Measurements from ENCODE around the gene PTPN12.
"Not testable (repeated sequence)": the region's sequence is repeated elsewhere in the genome, so short reads cannot be mapped to it uniquely, and the experiment has no call there.

Gene PTPN12

DNA sequence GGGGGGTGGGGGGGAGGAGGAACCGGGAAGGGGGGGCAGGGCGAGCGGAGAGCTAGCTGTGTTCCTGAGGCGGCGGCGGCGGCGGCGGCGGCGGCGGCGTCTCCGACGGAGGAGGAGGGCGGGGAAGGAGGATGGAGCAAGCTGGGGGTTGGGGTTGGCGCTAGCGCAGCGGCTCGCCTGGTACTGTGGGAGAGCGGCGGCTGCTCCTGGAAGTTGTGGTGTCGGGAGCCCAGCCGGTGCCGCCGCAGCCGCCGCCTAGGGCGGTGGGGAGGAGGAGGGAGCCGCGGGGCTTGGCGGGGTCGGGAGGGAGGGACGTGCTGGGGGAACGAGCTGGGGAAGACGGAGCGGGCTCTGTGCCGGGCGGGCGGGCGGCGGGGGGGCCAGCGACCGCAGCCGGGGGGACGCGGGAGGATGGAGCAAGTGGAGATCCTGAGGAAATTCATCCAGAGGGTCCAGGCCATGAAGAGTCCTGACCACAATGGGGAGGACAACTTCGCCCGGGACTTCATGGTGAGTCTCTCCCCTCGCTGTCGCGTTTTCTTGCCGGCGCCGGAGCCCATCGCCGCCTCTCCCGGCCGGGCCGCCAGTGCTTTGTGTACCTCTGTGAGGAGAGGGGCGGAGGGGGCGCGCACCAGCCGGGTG lies at the start of gene PTPN12:
Gene PTPN12, plus strand, starts transcription at position 160 of the 642 bp plus-strand sequence. Its CDS starts 252 bp downstream, at position 412.
- peak; percentile 37 for DNase-seq (ENCODE audit: low read depth in 2 of 2)

DNA sequence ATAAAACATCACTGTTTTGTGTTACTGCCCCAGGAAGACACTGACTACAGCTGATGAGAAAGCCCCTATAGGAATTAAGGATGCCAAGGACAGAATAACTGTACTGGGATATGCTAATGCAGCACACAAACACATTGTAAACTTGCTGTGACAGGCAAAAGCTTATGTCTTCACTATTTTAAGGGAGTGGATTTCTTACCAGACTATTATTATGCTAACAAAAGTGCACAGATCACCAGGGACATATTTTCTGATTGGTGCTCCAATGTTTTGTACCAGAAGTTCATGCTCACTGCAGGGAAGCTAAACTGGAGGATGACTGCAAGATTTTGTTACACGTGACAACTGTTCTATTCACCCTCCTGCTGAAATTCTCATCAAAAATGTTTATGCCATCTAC lies 48.1 kb upstream of the PTPN12 start:
- DNase-seq (ENCODE audit: low read depth in 2 of 2): no peak

DNA sequence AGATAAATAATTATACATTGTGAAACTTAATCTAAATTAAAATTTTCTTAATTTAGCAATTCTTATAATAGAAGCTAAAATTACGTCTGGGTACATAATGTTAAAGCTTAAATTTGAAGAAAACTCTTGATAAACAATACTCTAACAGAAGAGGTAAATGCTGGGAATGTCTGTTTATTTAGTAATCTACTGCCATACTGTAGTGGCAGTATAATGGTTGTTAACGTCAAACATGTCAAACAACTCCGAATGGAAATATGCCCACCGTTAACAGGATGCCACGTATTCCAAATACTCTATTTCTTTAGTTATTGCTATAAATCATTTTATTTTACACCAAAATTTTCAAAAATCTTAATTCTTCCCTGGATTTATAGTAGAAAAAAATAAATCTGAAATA lies 40.0 kb upstream of the PTPN12 start:
- DNase-seq (ENCODE audit: low read depth in 2 of 2): no peak

DNA sequence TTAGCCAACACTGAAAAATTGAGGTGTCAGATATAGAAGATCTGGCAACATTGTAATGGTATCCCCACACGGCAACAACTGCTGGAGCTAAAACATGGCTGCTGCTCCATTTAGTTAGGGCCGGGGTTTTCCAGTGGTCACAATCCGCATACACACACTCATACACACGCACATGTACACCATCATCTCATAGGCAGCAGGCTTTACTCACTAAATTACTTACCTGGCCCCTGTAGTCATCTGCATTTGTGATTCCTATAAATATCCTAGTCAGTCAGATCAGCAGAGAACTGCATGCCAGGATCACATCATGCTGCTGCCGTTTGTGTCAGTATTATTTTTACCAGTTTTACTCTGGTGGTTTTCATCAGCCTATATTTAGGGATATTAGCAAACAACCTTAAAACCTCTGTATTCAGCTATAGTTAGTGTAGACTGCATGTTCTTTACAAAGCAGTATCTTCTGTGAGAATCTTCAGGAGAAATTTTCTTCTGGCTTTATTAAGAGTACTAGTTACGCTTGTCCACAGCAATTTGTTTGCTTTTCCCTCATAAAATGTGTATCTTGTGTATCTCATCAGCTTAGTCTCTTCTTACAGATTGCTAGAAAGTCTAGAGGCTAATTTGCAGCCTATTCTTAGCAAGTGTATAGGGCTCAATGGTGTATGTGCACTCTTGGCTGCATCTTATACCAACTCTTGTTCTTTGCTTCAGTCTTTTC lies 38.3 kb upstream of the PTPN12 start:
- no peak for DNase-seq (ENCODE audit: low read depth in 2 of 2)

DNA sequence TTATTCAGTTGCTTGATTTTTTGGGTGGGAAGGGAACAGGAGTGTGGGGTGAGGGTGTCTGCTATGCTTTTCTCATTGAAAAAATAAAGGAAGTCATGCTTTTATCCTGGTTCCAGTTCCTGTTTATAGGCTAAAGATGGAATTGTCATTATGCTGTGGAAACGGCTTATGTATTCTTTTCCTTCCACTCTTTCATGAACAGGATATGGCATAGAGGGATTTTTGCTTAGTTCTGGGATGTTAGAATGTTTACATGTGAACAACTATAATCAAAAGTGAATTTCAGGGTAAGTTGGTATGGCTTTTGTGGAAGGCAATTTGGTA lies 35.9 kb upstream of the PTPN12 start:
- DNase-seq (ENCODE audit: low read depth in 2 of 2): no peak

DNA sequence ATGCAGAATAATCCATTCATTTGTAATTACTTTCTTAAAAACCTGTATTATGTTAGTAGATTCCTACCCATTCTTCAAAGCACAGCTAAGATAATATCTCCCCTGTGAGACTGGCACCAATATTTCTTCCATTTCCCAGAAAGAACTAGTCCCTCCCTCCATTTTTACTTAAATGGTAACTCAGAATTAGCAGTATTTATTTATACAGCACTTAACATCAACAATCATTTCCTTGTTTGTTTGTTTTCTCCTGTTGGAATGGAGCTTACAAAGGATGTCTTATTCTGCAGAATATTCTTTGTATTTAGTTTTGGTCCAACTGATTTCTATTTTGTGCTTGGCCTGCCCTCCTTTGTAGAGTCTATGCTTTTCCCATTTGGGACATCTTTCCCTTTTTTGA lies 32.1 kb upstream of the PTPN12 start:
- DNase-seq (ENCODE audit: low read depth in 2 of 2): no peak

DNA sequence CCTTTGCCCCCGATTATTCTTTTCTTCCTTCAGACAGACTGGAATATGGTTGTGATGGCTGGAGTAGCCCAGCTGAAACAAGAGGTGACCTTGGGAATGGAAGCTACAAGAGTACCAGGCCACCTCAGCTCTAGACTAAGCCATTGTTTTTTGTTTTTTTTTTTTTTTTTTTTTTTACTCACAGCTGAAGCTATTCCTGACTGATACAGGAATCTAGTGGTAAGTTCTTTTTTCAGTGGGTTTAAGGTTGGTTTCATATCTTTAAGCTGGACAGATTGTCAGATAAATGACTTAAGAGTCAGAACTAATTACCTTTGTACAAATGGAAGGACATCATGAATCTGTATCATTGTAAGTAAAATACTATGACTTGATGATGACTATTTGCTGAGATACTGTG lies 30.2 kb upstream of the PTPN12 start:
- no peak for DNase-seq (ENCODE audit: low read depth in 2 of 2)

DNA sequence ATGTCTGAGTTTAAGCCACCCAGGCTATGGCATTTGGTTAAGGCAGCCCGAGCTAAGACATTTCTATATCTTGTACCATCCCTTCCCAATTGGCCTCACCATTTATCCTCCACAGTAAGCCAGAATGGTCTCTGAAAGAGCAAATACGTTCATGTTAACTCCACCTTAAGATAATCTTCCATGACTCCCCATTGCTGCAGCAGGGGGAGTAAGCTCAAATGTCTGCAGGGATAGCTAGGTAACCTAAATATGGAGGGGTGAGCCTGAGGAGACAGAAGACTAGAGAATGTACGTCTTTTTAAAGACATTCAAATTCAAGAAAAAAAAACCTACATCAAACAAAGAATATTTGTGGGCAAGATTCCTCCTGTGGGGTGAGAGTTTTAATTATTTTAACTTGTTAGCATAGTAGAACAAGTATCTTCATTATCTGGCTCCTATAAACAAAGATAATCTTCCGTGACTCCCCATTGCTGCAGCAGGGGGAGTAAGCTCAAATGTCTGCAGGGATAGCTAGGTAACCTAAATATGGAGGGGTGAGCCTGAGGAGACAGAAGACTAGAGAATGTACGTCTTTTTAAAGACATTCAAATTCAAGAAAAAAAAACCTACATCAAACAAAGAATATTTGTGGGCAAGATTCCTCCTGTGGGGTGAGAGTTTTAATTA lies 24.0 kb upstream of the PTPN12 start:
- DNase-seq (ENCODE audit: low read depth in 2 of 2): not testable (repeated sequence)

DNA sequence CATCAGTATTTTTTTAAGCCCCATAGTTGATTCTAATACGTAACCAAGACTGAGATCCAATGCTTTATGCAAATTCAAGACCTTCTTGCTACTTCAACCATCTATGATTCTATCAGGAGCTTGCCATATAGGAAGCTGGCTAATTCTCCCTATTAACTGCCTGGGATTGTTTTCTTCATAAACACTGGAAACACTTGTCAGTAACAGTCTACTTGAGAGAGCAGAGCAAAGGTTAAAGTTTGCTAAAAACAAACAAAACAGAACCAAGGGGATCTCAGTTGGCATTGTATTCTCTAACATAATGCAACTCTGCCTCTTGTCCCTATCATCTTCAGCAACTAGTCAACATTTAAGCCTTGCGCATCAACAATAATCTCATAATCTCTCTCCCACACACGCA lies 21.0 kb upstream of the PTPN12 start:
- no peak for DNase-seq (ENCODE audit: low read depth in 2 of 2)

DNA sequence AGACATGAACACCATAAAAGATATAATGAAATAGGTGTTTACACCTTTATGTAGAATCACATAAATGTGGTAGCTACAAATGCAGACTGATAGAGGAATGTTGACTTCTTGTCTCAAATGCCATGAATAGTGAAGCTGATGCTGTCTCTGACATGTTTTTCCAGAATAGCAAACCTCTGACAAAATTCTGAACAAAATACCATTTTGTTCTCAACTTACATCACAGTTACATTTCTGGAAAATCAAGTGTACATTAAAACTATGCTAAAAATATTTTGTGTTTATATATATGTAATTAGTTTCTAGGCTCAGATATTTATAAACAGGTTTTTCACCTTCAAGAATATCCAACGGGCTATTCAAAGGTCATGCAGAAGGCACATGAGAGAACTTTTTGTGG lies 16.8 kb upstream of the PTPN12 start:
- no peak for DNase-seq (ENCODE audit: low read depth in 2 of 2)

DNA sequence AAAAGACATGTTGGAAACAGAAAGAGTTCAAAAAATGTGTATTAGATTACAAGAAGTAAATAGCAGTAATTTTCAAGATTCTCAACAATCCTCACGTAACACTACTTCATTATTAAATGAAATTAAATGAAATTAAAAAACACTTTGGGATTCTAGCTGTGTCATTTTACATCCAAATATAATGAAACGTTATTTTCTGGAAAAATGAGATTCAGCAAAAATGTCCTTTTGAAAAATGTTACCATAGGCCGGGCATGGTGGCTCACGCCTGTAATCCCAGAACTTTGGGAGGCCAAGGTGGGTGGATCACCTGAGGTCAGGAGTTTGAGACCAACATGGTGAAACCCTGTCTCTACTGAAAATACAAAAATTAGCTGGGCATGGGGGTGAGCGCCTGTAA lies 15.6 kb upstream of the PTPN12 start:
- not testable (repeated sequence) for DNase-seq (ENCODE audit: low read depth in 2 of 2)

DNA sequence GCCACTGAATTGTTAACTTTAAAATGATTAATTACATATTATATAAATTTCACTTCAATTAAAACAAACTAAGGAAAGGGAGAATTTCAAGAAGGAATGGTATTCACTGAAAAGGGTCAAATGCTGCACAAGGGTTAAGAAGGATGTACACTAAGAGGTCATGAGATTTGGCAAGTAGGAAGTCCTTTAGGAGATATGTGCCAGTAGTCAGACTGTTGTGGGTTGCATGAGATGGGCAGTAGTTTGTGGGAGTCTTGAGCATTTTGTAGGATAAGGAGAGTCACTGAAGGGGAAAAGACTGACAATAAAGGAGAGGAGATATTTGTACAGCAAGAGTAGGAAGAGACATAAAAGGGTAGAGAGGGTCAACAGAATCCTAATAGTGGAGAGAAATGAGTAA lies 12.4 kb upstream of the PTPN12 start:
- DNase-seq (ENCODE audit: low read depth in 2 of 2): no peak

DNA sequence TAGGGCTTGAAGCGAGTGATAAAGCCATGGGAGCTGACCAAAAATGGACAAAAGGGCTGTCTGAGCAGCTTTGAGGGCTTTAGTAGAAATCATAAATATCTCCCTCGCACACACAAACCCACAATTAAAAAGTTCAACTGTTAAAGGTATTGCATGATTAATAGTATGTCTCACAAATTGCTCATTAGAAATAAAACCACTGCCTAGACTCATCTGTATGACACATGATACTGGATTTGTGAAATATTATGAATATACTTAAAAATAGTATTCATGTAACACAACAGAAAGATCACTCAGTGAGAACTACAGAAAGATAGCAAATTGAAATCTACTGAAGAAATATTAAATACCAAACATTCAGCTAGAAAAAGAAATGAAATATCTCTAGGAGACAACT lies 11.9 kb upstream of the PTPN12 start:
- no peak for DNase-seq (ENCODE audit: low read depth in 2 of 2)

DNA sequence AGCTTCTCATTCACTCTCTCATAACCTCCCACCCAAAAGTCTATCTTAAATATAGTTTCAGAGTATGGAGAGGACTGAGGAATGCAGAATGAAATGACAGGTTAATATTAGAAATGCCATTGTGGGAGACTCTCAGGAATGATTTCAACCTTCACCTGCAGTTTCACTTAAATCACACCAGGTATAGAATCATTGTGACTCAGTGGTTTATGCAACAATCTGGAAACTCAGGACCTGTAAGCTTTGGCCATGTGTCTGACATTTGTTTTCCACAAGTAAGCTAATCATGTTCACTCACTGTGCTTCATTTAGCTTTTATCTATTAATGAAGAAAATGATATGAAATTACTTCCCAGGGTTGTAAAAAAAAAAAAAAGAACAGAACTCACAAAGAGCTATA lies 8.7 kb upstream of the PTPN12 start:
- no peak for DNase-seq (ENCODE audit: low read depth in 2 of 2)

DNA sequence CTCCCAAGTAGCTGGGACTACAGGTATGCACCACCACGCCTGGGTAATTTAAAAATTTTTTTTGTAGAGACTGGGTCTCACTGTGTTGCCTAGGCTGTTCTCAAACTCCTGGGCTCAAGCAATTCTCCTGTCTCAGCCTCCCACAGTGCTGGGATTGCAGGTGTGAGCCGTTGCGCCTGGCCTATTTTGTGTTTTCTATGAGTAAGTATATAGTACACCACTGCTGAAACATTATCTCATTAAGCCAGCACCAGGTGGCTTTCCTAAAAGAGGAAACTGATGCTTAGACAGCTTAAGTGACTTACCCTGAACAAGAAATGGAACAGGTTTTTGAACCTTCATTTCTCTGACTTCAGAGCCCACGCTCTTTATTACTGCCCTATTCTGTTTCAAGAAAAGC lies 7.8 kb upstream of the PTPN12 start:
- no peak for DNase-seq (ENCODE audit: low read depth in 2 of 2)

DNA sequence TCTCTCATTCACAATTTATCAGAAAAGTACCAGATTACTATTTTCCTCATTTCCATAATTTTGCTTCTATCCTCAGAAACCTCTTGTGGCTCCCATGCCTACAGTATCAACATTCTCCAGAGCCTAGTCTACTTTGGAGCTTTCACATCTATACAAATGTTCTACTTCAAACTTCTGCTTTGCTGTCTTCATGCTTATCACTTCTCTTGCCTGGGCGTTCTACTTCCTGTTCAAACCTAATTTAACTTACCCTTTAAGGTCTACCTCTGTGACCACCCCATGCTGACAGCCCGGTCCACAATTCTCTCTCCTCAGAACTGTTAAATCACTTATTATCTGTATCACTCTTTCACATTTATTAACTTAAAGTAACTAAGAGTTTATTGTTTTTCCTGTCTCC lies 6.1 kb upstream of the PTPN12 start:
- no peak for DNase-seq (ENCODE audit: low read depth in 2 of 2)

DNA sequence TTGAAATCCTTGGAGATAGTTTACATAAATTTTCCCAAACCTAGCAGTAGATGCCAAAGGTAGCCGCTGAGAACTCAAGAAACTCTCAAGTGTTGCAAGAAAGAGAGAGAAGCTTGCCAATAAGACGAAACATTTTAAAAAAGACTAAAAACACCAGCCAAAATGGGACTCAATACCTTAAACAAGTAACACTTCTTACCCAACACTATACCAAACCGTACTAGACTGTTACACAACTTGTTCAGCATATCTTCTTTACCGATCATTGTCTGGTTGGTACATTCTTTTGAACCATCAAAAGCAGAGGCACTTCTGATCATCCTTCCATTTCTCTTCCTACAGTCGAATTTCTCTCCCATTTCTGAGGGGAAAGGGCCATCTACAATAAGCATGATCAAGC lies 4.8 kb upstream of the PTPN12 start:
- no peak for DNase-seq (ENCODE audit: low read depth in 2 of 2)

DNA sequence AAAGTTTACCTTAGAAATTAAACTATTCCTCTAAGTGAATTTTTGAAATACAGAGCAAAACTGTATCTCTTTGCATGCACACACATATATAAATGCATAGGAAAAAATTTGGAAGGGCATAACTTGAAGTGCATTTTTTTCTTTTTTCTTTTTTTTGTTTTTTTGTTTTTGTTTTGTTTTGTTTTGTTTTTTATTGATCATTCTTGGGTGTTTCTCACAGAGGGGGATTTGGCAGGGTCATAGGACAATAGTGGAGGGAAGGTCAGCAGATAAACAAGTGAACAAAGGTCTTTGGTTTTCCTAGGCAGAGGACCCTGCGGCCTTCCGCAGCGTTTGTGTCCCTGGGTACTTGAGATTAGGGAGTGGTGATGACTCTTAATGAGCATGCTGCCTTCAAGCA lies 4.4 kb upstream of the PTPN12 start:
- DNase-seq (ENCODE audit: low read depth in 2 of 2): not testable (repeated sequence)

DNA sequence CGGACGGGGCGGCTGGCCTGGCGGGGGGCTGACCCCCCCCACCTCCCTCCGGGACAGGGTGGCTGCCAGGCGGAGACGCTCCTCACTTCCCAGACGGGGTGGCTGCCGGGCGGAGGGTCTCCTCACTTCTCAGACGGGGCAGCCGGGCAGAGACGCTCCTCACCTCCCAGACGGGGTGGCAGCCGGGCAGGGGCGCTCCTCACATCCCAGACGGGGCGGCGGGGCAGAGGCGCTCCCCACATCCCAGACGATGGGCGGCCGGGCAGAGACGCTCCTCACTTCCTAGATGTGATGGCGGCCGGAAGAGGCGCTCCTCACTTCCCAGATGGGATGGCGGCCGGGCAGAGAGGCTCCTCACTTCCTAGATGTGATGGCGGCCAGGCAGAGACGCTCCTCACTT lies 3.0 kb upstream of the PTPN12 start:
- DNase-seq (ENCODE audit: low read depth in 2 of 2): not testable (repeated sequence)

DNA sequence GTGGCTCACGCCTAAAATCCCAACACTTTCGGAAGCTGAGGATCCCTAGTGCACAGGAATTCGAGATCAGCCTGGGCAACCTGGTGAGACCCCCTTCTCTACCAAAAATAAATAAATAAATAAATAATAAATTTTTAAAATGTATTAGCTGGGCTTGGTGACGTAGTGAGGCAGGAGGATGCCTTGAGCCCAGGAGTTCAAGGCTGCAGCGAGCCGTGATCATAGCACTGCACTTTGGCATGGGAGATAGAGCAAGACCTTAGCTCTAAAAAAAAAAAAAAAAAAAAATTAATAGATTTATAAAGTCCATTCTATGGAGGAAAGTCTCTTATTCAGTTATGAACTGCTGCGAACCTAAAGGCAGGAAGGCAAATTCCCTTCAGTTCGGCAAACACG lies 1.1 kb upstream of the PTPN12 start:
- DNase-seq (ENCODE audit: low read depth in 2 of 2): no peak

DNA sequence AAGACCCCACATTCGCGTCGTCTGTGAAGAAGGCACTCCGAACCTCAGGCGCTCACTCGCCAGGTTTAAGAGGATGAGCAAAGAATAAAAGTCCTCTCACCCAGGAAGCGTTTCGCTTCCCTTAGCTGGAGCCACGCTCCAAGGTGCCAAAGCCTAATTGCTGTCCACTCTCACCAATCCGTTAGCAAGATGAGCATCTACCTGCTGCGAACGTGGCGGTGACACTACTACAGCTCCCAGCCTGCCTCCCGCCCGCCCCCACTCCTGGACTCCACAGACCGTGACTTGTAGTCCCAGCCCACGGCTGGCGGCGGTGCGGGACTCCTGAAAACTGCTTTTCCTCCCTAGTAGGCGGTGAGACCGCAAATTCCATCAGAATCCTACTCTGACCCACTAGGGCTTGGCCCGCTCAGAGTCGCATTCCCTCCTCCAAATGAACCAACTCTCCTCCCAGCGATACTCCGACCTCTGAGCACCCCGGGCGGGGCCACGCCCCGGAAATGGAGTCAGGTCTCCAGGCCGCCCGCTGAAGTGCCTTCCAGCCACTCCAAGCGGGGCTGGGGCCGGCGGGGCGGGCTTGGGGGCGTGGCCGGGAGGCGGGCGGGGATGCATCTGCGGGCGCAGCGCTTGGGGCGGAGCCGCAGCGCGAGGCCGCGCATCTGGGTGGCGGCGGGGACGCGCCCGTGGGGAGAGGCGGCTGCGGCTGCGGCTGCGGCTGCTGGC lies 521 bp upstream of the PTPN12 start:
- peak; percentile 97 to 99 for DNase-seq (ENCODE audit: low read depth in 2 of 2)

DNA sequence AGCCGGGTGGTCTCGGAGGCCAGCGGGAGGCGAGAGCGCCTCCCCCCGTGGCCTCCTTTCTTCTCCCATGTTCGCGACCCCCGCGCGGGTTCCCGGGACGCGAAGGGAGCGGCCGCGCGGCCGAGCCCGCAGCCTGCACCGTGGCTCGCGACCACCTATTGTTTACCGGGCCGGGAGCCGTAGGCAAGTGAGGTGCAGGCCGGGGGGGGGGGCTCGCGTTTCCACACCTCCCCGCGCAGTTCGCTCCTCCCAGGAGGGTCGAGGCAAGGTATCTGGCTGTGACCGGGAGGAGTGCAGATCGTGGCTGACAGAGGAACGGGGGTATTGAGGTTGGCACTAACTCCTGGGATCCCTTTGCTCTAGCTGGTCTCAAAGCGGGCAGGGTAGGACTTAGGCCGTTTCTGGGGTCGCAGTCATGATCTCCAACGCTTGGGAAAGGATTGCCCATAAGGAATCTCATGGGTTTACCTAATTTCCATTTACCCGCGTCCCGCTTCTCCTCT lies 734 bp downstream of the PTPN12 start:
- no peak for DNase-seq (ENCODE audit: low read depth in 2 of 2)
